ENCODE results near the gene UCN. TPM values are rescaled to one million over a fixed set of nuclear protein-coding genes. Genes with fewer than 3 reads are reported as not detected.
A peak's percentile ranks its signal among the peaks of the same experiment; 100 is the strongest.

UCN gene
- total RNA-seq, result 1 to 10 TPM; 1.9 to 3.9 (median 2.4) TPM
- polyA plus RNA-seq, result 1 to 10 TPM; 2.5 to 4.4 (median 3.4) TPM
- long read RNA-seq, donor 1, partial matches to known transcripts, result 0 of 1 reads
- long read RNA-seq, donor 1, other reads (novel, unspliced or antisense), result 0 of 1 reads
- long read RNA-seq, donor 2, result 0 reads

- Histone ChIP-seq H3K27ac (no peak within 1 kb of the TSS), H3K4me3 (peak within 1 kb of the TSS in 1 of 8 donors; percentile 59), H3K36me3 (peaks cover 0 to 55% (median 21%) of the 10 kb centered on the region in 6 donors), H3K9me3 (no peaks in the 10 kb centered on the region), H3K27me3 (replicated peaks in 1 of 7) (peaks cover 3 to 42% (median 32%) of the 10 kb centered on the region in 7 donors), H3K4me1 (peaks cover 0 to 30% (median 22%) of the 10 kb centered on the region in 6 donors)
- intact Hi-C loops (cut with DNase I; ENCODE audit: low total_unique reads), result no loop called here
- 65 to 78% (median 67%) methylated on average over 20 to 25 of the region's 25 CpGs for WGBS, 5 donors
- peak; percentile 62 for DNase-seq
- TF ChIP-seq POLR2A (IDR thresholded peaks at IDR 0.05) (no peak), POLR2AphosphoS5 (IDR thresholded peaks at IDR 0.05) (no peak), CTCF (IDR thresholded peaks at IDR 0.05 in 8 of 11, conservative IDR thresholded peaks at IDR 0.05 in 3 of 11) (no peak)
Observed at GRCh38 chr2:27308359-27308881, at the start of gene UCN. Gene UCN, minus strand, starts transcription at chr2:27308445. Its CDS starts 550 bp downstream, at chr2:27307895.

DNA sequence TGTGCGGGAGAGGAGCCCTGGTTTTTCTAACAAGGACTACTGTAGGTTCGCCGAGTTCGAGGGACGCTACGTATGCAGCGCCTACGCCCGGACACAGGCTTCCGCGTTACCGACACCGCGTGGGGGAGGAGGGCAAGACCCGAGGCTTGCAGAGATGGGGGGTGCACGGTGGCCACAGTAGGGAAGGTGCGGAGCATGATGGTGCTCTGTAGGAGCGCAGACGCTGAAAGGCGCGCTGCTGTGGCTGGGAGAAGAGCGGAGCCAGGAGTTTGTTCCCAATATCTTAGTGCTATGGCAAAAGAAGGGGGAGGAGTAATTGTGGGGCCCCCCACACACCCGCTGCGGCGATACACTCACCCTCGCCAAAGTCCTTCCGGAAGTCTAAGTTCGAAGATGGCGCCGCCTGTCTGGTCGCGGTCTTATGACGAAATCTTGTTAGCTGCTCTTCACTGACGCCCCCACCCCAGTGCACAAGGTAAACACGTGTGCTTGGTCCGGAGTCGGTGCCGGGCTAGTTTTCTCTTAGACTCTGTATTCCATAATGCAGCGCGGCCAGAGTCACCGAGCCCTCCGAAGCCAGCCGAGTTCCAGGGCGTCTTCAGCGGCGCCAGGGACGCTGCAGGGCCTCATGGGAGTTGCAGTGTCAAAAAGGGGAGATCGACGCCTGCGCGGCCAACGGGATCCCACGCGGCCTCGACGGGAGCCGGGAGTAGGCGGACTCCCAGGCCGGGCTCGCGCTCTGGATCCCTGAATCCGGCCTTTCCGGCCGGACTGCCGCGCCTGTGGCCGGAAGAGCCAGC is 48.3 kb upstream of the UCN start, which contains the start of gene GTF3C2:
Gene GTF3C2, minus strand, starts transcription at position 383 of the 800 bp plus-strand sequence. CDS start 13,210 bp downstream, outside the sequence.
- H3K27ac ChIP-seq, result peak within 1 kb of the TSS; percentile 89 to 98 (median 94)
- TF ChIP-seq POLR2A (IDR thresholded peaks at IDR 0.05) (peak in 1 of 3 donors; percentile 30), POLR2AphosphoS5 (IDR thresholded peaks at IDR 0.05) (peak; percentile 85 to 87 (median 87)), CTCF (IDR thresholded peaks at IDR 0.05 in 8 of 11, conservative IDR thresholded peaks at IDR 0.05 in 3 of 11) (peak in 7 of 11 experiments; percentile 17 to 51 (median 25))
- no peaks in the 10 kb centered on the region for H3K27me3 ChIP-seq (replicated peaks in 1 of 7)
- H3K9me3 ChIP-seq, result no peaks in the 10 kb centered on the region
- peak within 1 kb of the TSS; percentile 78 to 99 (median 94) for H3K4me3 ChIP-seq
- peak; percentile 97 for DNase-seq
- peaks cover 26 to 63% (median 49%) of the 10 kb centered on the region in 6 donors for H3K4me1 ChIP-seq
- H3K36me3 ChIP-seq, result peaks cover 0 to 8% (median 0%) of the 10 kb centered on the region in 6 donors
- WGBS, 5 donors, result 0 to 1% (median 0%) methylated on average over 34 to 67 of the region's 67 CpGs
- intact Hi-C loops (cut with DNase I; ENCODE audit: low total_unique reads), result no loop called here

- Histone ChIP-seq H3K4me1 (peaks cover 27 to 69% (median 52%) of the 10 kb centered on the region in 6 donors), H3K27me3 (replicated peaks in 1 of 7) (no peaks in the 10 kb centered on the region), H3K4me3 (peak overlapping the region; percentile 78 to 99 (median 94)), H3K36me3 (peaks cover 0 to 8% (median 0%) of the 10 kb centered on the region in 6 donors), H3K27ac (peak overlapping the region; percentile 89 to 98 (median 94)), H3K9me3 (no peaks in the 10 kb centered on the region)
- intact Hi-C loops (cut with DNase I; ENCODE audit: low total_unique reads), result no loop called here
- TF ChIP-seq CTCF (IDR thresholded peaks at IDR 0.05 in 8 of 11, conservative IDR thresholded peaks at IDR 0.05 in 3 of 11), result no peak
- no peak for TF ChIP-seq POLR2A (IDR thresholded peaks at IDR 0.05)
- TF ChIP-seq POLR2AphosphoS5 (IDR thresholded peaks at IDR 0.05), result no peak
- 0 to 1% (median 0%) methylated on average over 11 to 12 of the region's 12 CpGs for WGBS, 5 donors
- DNase-seq, result peak; percentile 90
Observed at GRCh38 chr2:27356056-27356381, 47.8 kb upstream of the UCN start.

GRCh38 chr2:27354597-27354927 is 46.3 kb upstream of the UCN start:
- 89 to 98% (median 93%) methylated on average over 7 of the region's 7 CpGs for WGBS, 5 donors
- no peak overlapping the region for H3K27ac ChIP-seq
- no peak overlapping the region for H3K4me3 ChIP-seq
- H3K36me3 ChIP-seq, result peaks cover 0 to 19% (median 4%) of the 10 kb centered on the region in 6 donors
- intact Hi-C loops (cut with DNase I; ENCODE audit: low total_unique reads), result no loop called here
- peaks cover 27 to 83% (median 59%) of the 10 kb centered on the region in 6 donors for H3K4me1 ChIP-seq
- H3K27me3 ChIP-seq (replicated peaks in 1 of 7), result no peaks in the 10 kb centered on the region
- H3K9me3 ChIP-seq, result no peaks in the 10 kb centered on the region
- DNase-seq, result no peak
- TF ChIP-seq POLR2AphosphoS5 (IDR thresholded peaks at IDR 0.05) (no peak), CTCF (IDR thresholded peaks at IDR 0.05 in 8 of 11, conservative IDR thresholded peaks at IDR 0.05 in 3 of 11) (no peak), POLR2A (IDR thresholded peaks at IDR 0.05) (no peak)

All from spleen (tissue), 13 donors.